ENCODE measurements around the gene ZNF14. TPM values are rescaled to one million over a fixed set of nuclear protein-coding genes. Genes with fewer than 3 reads are reported as not detected.

ZNF14 gene
- total RNA-seq, 1 donor from 2014 or later = 13.4 TPM

- no peaks in the 10 kb centered on the region for H3K36me3 Mint-ChIP-seq (ENCODE audit: low read depth)
- no peaks in the 10 kb centered on the region for H3K4me1 Mint-ChIP-seq
- TF ChIP-seq CTCF (IDR thresholded peaks at IDR 0.05) = no peak
- ATAC-seq (ENCODE audit: low read depth) = no peak
- DNase-seq = no peak
- no peaks in the 10 kb centered on the region for H3K9me3 Mint-ChIP-seq
- H3K27ac Mint-ChIP-seq = no peak overlapping the region
- ChIA-PET CTCF (no interaction called here), POLR2A (no interaction called here)
- no peaks in the 10 kb centered on the region for H3K27me3 Mint-ChIP-seq
- intact Hi-C loops (cut with micrococcal nuclease) = no loop called here
- no peak overlapping the region for H3K4me3 Mint-ChIP-seq
Observed at GRCh38 chr19:19752760-19753403, 20.0 kb upstream of the ZNF14 start.

GRCh38 chr19:19751846-19752245, 18.9 kb upstream of the ZNF14 start:
- ChIA-PET CTCF (no interaction called here), POLR2A (no interaction called here)
- Mint-ChIP-seq H3K9me3 (no peaks in the 10 kb centered on the region), H3K27me3 (no peaks in the 10 kb centered on the region), H3K36me3 (ENCODE audit: low read depth) (no peaks in the 10 kb centered on the region), H3K4me3 (no peak overlapping the region), H3K4me1 (no peaks in the 10 kb centered on the region), H3K27ac (no peak overlapping the region)
- intact Hi-C loops (cut with micrococcal nuclease) = no loop called here
- ATAC-seq (ENCODE audit: low read depth) = no peak
- TF ChIP-seq CTCF (IDR thresholded peaks at IDR 0.05) = no peak
- DNase-seq = no peak

GRCh38 chr19:19750842-19751790, 18.2 kb upstream of the ZNF14 start:
- H3K9me3 Mint-ChIP-seq = no peaks in the 10 kb centered on the region
- H3K27me3 Mint-ChIP-seq = no peaks in the 10 kb centered on the region
- no peak for TF ChIP-seq CTCF (IDR thresholded peaks at IDR 0.05)
- ChIA-PET POLR2A (no interaction called here), CTCF (no interaction called here)
- ATAC-seq (ENCODE audit: low read depth) = no peak
- intact Hi-C loops (cut with micrococcal nuclease) = no loop called here
- DNase-seq = no peak
- no peaks in the 10 kb centered on the region for H3K36me3 Mint-ChIP-seq (ENCODE audit: low read depth)
- no peak overlapping the region for H3K27ac Mint-ChIP-seq
- H3K4me3 Mint-ChIP-seq = no peak overlapping the region
- H3K4me1 Mint-ChIP-seq = no peaks in the 10 kb centered on the region

GRCh38 chr19:19749908-19750841, 17.3 kb upstream of the ZNF14 start:
- no peaks in the 10 kb centered on the region for H3K36me3 Mint-ChIP-seq (ENCODE audit: low read depth)
- no peak overlapping the region for H3K27ac Mint-ChIP-seq
- ATAC-seq (ENCODE audit: low read depth) (no peak), DNase-seq (no peak)
- no peak for TF ChIP-seq CTCF (IDR thresholded peaks at IDR 0.05)
- H3K4me1 Mint-ChIP-seq = no peaks in the 10 kb centered on the region
- ChIA-PET POLR2A (no interaction called here), CTCF (no interaction called here)
- intact Hi-C loops (cut with micrococcal nuclease) = no loop called here
- no peaks in the 10 kb centered on the region for H3K27me3 Mint-ChIP-seq
- H3K4me3 Mint-ChIP-seq = no peak overlapping the region
- no peaks in the 10 kb centered on the region for H3K9me3 Mint-ChIP-seq

Data from activated B cell treated with CpG ODN at 0.5 μM for 24 hours (primary cell).